Chondrocyte (in vitro differentiated cells): ENCODE data around the gene DMD. TPM values are rescaled to one million over a fixed set of nuclear protein-coding genes. Genes with fewer than 3 reads are reported as not detected.

Source experiments
- DNase-seq: peaks from one replicate; pipeline ENCODE4 v3.0.0; 2021; ENCODE audit warnings: mixed read lengths, low spot score
- H3K27ac Mint-ChIP-seq: one replicate; pipeline ENCODE4 v1.8.0; 2021; ENCODE audit warnings: mild to moderate bottlenecking, moderate library complexity, mixed read lengths; ENCODE audit not compliant: unreplicated experiment
- H3K27me3 Mint-ChIP-seq: 2 replicates; pipeline ENCODE4 v1.8.0; 2021; ENCODE audit warnings: low read depth, mixed read lengths
- H3K36me3 Mint-ChIP-seq: 2 replicates; pipeline ENCODE4 v1.8.0; 2021; ENCODE audit warnings: low read depth, mixed read lengths
- H3K4me1 Mint-ChIP-seq: 2 replicates; pipeline ENCODE4 v1.8.0; 2021; ENCODE audit warnings: low read depth, mild to moderate bottlenecking, mixed read lengths
- H3K4me3 Mint-ChIP-seq: one replicate; pipeline ENCODE4 v1.8.0; 2021; ENCODE audit warnings: mild to moderate bottlenecking, moderate library complexity, mixed read lengths; ENCODE audit not compliant: unreplicated experiment
- H3K9me3 Mint-ChIP-seq: 2 replicates; pipeline ENCODE4 v1.8.0; 2021; ENCODE audit warnings: low read depth, mixed read lengths
- CTCF ChIP-seq: fragments of 200-600 bp; sonication (generic); IDR thresholded peaks from 2 replicates; pipeline ENCODE4 v1.5.0; 2021; ENCODE audit warnings: antibody characterized with exemption, mild to moderate bottlenecking, moderate library complexity
- total RNA-seq: library from RNA; stranded (reverse); gene quantifications from 3 replicates; pipeline ENCODE4 v1.2.1, GENCODE V29; 2021

DMD gene
- total RNA-seq, 1 donor from 2014 or later: 201 TPM

GRCh38 chrX:31572360-31572759, 1639.0 kb downstream of the DMD start:
- H3K4me3 Mint-ChIP-seq: no peak overlapping the region
- H3K27me3 Mint-ChIP-seq: no peaks in the 10 kb centered on the region
- no peaks in the 10 kb centered on the region for H3K9me3 Mint-ChIP-seq
- TF ChIP-seq CTCF: no peak
- no peak for DNase-seq
- H3K4me1 Mint-ChIP-seq: peaks cover 23% of the 10 kb centered on the region
- H3K36me3 Mint-ChIP-seq: no peaks in the 10 kb centered on the region
- H3K27ac Mint-ChIP-seq: peak overlapping the region; percentile 79

- no peak for DNase-seq
- H3K9me3 Mint-ChIP-seq: no peaks in the 10 kb centered on the region
- no peak for TF ChIP-seq CTCF
- H3K36me3 Mint-ChIP-seq: no peaks in the 10 kb centered on the region
- H3K4me3 Mint-ChIP-seq: no peak overlapping the region
- H3K27ac Mint-ChIP-seq: no peak overlapping the region
- H3K4me1 Mint-ChIP-seq: peaks cover 23% of the 10 kb centered on the region
- H3K27me3 Mint-ChIP-seq: no peaks in the 10 kb centered on the region
Observed at GRCh38 chrX:31570658-31571057, 1640.7 kb downstream of the DMD start.

- H3K27me3 Mint-ChIP-seq: no peaks in the 10 kb centered on the region
- TF ChIP-seq CTCF: no peak
- no peaks in the 10 kb centered on the region for H3K36me3 Mint-ChIP-seq
- peaks cover 7% of the 10 kb centered on the region for H3K4me1 Mint-ChIP-seq
- no peak for DNase-seq
- no peak overlapping the region for H3K4me3 Mint-ChIP-seq
- peaks cover 8% of the 10 kb centered on the region for H3K9me3 Mint-ChIP-seq
- H3K27ac Mint-ChIP-seq: no peak overlapping the region
Observed at GRCh38 chrX:31563792-31564191, 1647.6 kb downstream of the DMD start.

GRCh38 chrX:31555506-31555905, 1655.8 kb downstream of the DMD start:
- no peak for TF ChIP-seq CTCF
- H3K4me3 Mint-ChIP-seq: no peak overlapping the region
- DNase-seq: no peak
- H3K27ac Mint-ChIP-seq: no peak overlapping the region
- H3K9me3 Mint-ChIP-seq: peaks cover 22% of the 10 kb centered on the region
- no peaks in the 10 kb centered on the region for H3K27me3 Mint-ChIP-seq
- no peaks in the 10 kb centered on the region for H3K36me3 Mint-ChIP-seq
- H3K4me1 Mint-ChIP-seq: peaks cover 5% of the 10 kb centered on the region

GRCh38 chrX:31551913-31552312, 1659.4 kb downstream of the DMD start:
- Mint-ChIP-seq H3K36me3 (no peaks in the 10 kb centered on the region), H3K27me3 (no peaks in the 10 kb centered on the region), H3K9me3 (peaks cover 11% of the 10 kb centered on the region), H3K4me1 (peaks cover 10% of the 10 kb centered on the region), H3K27ac (no peak overlapping the region), H3K4me3 (no peak overlapping the region)
- DNase-seq: no peak
- no peak for TF ChIP-seq CTCF
